Measurements from ENCODE around the gene TRIM44. TPM values are rescaled to one million over a fixed set of nuclear protein-coding genes. Genes with fewer than 3 reads are reported as not detected.

TRIM44 gene
- total RNA-seq, 6 experiments from 2014 or later, result 56.7 to 65.0 (median 60.1) TPM

DNA sequence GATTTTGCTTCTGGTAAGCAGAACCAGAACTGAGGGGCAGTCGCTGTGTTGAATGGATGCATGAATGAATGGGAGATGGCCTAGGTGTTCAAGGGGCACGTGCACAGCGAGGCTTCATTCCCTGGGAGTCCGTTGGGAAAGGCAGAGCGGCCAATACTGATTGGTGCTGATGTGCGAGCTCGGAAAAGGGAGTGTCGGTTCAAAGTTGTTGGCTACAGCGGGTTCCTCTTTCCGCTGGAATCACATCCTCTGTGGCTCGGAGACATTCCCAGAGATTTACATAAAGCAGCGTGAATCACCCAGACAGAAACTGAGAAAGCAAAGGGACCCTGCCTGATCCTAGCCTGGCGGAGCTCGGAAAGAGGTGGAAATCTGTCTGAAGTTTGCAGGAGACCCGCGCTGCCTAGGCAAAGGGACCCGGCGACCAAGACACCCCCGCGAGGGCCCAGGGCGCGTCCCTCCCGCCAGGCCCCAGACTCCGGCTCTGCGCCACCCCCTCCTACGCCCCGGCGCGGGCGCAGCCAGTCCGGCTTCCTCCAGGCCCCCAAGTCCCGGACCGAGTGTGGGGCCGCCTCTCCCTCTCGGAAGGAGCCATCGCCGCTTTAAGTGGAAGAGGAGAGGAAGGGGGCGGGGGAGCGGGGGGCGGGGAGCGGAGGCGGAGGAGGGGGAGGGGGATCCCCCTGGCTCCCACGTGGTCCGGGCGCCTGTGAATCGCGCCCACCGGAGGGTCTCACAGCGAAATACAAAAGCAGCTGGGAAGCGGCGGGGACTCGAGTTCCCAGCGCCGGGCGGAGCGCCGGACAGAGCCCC lies 44.7 kb upstream of the TRIM44 start, which contains the start of gene FJX1:
Gene FJX1, plus strand, starts transcription at position 774 of the 810 bp plus-strand sequence. CDS start 177 bp downstream, outside the sequence.
- TF ChIP-seq, protein P1, sequence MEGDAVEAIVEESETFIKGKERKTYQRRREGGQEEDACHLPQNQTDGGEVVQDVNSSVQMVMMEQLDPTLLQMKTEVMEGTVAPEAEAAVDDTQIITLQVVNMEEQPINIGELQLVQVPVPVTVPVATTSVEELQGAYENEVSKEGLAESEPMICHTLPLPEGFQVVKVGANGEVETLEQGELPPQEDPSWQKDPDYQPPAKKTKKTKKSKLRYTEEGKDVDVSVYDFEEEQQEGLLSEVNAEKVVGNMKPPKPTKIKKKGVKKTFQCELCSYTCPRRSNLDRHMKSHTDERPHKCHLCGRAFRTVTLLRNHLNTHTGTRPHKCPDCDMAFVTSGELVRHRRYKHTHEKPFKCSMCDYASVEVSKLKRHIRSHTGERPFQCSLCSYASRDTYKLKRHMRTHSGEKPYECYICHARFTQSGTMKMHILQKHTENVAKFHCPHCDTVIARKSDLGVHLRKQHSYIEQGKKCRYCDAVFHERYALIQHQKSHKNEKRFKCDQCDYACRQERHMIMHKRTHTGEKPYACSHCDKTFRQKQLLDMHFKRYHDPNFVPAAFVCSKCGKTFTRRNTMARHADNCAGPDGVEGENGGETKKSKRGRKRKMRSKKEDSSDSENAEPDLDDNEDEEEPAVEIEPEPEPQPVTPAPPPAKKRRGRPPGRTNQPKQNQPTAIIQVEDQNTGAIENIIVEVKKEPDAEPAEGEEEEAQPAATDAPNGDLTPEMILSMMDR (IDR thresholded peaks at IDR 0.05), result no peak
- peaks cover 13% of the 10 kb centered on the region; the same call in 1 of the 2 replicates for H3K36me3 Mint-ChIP-seq (ENCODE audit: low read depth)
- H3K27ac Mint-ChIP-seq, result peak within 1 kb of the TSS; percentile 87
- DNase-seq, result peak; percentile 93
- no peaks in the 10 kb centered on the region for H3K27me3 Mint-ChIP-seq (ENCODE audit: insufficient read depth)
- no peaks in the 10 kb centered on the region for H3K9me3 Mint-ChIP-seq
- peaks cover 59% of the 10 kb centered on the region for H3K4me1 Mint-ChIP-seq (ENCODE audit: low read depth)
- peak within 1 kb of the TSS; percentile 92 for H3K4me3 Mint-ChIP-seq

DNA sequence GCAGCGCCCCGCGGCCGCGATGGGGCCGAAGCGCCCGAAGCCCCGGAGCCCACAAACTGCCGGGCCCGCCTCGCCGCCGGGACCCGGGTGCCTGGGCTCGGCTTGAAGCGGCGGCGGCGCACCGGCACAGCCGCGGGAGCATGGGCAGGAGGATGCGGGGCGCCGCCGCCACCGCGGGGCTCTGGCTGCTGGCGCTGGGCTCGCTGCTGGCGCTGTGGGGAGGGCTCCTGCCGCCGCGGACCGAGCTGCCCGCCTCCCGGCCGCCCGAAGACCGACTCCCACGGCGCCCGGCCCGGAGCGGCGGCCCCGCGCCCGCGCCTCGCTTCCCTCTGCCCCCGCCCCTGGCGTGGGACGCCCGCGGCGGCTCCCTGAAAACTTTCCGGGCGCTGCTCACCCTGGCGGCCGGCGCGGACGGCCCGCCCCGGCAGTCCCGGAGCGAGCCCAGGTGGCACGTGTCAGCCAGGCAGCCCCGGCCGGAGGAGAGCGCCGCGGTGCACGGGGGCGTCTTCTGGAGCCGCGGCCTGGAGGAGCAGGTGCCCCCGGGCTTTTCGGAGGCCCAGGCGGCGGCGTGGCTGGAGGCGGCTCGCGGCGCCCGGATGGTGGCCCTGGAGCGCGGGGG lies 44.0 kb upstream of the TRIM44 start:
- peaks cover 13% of the 10 kb centered on the region; the same call in 1 of the 2 replicates for H3K36me3 Mint-ChIP-seq (ENCODE audit: low read depth)
- H3K27me3 Mint-ChIP-seq (ENCODE audit: insufficient read depth), result no peaks in the 10 kb centered on the region
- TF ChIP-seq, protein P1 (IDR thresholded peaks at IDR 0.05), result peak; percentile 17; the same call in 1 of the 2 replicates
- H3K27ac Mint-ChIP-seq, result peak overlapping the region; percentile 46; the same call in 1 of the 2 replicates
- H3K4me1 Mint-ChIP-seq (ENCODE audit: low read depth), result peaks cover 66% of the 10 kb centered on the region
- DNase-seq, result peak; percentile 31
- H3K4me3 Mint-ChIP-seq, result peak overlapping the region; percentile 92
- H3K9me3 Mint-ChIP-seq, result no peaks in the 10 kb centered on the region

DNA sequence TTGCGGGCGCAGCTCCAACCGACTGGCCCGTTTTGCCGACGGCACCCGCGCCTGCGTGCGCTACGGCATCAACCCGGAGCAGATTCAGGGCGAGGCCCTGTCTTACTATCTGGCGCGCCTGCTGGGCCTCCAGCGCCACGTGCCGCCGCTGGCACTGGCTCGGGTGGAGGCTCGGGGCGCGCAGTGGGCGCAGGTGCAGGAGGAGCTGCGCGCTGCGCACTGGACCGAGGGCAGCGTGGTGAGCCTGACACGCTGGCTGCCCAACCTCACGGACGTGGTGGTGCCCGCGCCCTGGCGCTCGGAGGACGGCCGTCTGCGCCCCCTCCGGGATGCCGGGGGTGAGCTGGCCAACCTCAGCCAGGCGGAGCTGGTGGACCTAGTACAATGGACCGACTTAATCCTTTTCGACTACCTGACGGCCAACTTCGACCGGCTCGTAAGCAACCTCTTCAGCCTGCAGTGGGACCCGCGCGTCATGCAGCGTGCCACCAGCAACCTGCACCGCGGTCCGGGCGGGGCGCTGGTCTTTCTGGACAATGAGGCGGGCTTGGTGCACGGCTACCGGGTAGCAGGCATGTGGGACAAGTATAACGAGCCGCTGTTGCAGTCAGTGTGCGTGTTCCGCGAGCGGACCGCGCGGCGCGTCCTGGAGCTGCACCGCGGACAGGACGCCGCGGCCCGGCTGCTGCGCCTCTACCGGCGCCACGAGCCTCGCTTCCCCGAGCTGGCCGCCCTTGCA lies 43.3 kb upstream of the TRIM44 start:
- peaks cover 73% of the 10 kb centered on the region for H3K4me1 Mint-ChIP-seq (ENCODE audit: low read depth)
- peak overlapping the region; percentile 92 for H3K4me3 Mint-ChIP-seq
- TF ChIP-seq, protein P1 (IDR thresholded peaks at IDR 0.05), result peak; percentile 42; the same call in 1 of the 2 replicates
- H3K9me3 Mint-ChIP-seq, result no peaks in the 10 kb centered on the region
- peak; percentile 35 for DNase-seq
- H3K36me3 Mint-ChIP-seq (ENCODE audit: low read depth), result peaks cover 13% of the 10 kb centered on the region; the same call in 1 of the 2 replicates
- H3K27me3 Mint-ChIP-seq (ENCODE audit: insufficient read depth), result no peaks in the 10 kb centered on the region
- H3K27ac Mint-ChIP-seq, result peak overlapping the region; percentile 78

DNA sequence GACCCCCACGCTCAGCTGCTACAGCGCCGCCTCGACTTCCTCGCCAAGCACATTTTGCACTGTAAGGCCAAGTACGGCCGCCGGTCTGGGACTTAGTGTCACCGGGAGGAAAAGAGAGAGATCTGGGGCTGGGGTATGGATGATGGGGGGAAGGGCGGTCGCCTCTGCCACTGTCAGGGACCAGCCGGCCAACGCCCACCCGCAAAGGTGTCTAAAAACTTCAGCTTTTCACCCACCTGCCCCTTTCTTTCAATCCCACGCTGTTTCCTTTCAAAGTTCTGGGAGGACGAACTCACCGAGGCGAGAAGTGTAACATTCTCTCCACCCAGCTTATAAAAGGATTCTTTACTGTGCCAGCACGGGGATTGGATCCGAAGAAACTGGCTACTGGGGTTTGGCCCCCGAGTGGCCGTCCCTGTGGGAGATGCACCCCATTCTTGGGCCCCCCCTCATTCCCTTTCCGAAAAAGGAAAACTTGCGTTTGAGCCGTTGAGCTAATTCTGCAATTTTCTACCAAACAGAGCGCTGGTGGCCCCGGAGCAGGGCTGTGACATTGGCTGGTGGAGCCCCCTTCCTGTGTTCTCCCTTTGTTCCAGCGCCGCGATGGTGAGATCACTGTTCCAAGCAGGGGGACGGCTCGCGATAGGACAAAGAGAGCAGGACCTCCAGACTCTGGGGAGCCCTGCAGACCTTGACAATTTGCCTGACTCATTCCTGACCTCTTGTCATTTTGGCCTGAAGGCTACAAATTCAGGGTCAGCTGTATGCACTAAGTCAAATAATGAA lies 42.5 kb upstream of the TRIM44 start:
- no peaks in the 10 kb centered on the region for H3K27me3 Mint-ChIP-seq (ENCODE audit: insufficient read depth)
- H3K36me3 Mint-ChIP-seq (ENCODE audit: low read depth), result peaks cover 13% of the 10 kb centered on the region; the same call in 1 of the 2 replicates
- H3K4me1 Mint-ChIP-seq (ENCODE audit: low read depth), result peaks cover 77% of the 10 kb centered on the region
- peak; percentile 12 for DNase-seq
- TF ChIP-seq, protein P1 (IDR thresholded peaks at IDR 0.05), result no peak
- peak overlapping the region; percentile 78 for H3K27ac Mint-ChIP-seq
- H3K4me3 Mint-ChIP-seq, result peak overlapping the region; percentile 92
- H3K9me3 Mint-ChIP-seq, result no peaks in the 10 kb centered on the region

Data from HFFc6 (cell line).